GM23338 (cell line): ENCODE measurements around the gene ARHGAP4.

ENCODE experiments used
- CREB1 ChIP-seq: fragments of 250-450 bp; sonication (Bioruptor Pico); IDR thresholded peaks from 2 replicates; pipeline ENCODE4 v1.5.0; 2020; ENCODE audit warnings: low read depth, mild to moderate bottlenecking, moderate library complexity
- CTCF ChIP-seq, 2 experiments: fragments of 200-600 bp in 1 of 2; sonication (generic) in 1 of 2; conservative IDR thresholded peaks; 2 replicates each; pipeline versions ENCODE4 v1.5.1 to v1.6.1; 2016 to 2017; ENCODE audit warnings: antibody characterized with exemption in 2 of 2, low read depth in 2 of 2, mild to moderate bottlenecking in 2 of 2, moderate library complexity in 1 of 2
- EZH2phosphoT487 ChIP-seq: fragments of 200-600 bp; sonication (generic); IDR thresholded peaks from one replicate; pipeline ENCODE4 v1.8.1; 2018; ENCODE audit warnings: antibody characterized with exemption; ENCODE audit not compliant: unreplicated experiment
- POLR2AphosphoS5 ChIP-seq: IDR thresholded peaks from 2 replicates; pipeline ENCODE4 v1.6.1; 2016; ENCODE audit warnings: antibody characterized with exemption, low read depth

DNA sequence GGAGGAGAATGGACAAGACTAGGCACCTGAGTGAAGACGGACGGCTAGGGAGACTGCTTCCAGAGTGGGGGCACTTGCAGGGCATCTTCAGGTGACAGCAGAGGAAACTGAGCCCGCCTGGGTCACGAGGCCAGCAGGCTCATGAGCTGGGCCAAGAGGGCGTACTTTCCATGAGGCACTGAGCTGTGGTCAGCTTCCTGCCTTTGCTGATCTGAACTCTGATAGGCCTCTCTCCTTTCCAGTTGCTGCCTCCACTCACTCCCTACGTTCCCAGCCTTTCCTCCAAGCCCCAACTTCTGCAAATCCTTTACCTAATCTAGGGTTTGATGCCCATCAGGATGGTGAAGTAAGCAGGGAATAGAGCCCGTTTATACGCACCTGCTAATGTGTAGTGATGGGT is 38.7 kb downstream of the ARHGAP4 start:
- no peak for TF ChIP-seq CREB1 (CRISPR knock-in tag)
- TF ChIP-seq CTCF (conservative IDR thresholded peaks at IDR 0.05; ENCODE audit: low read depth in 2 of 2): no peak
- no peak for TF ChIP-seq EZH2phosphoT487
- no peak for TF ChIP-seq POLR2AphosphoS5
